G401 (cell line): ENCODE measurements around the gene PLXNA2. TPM values are rescaled to one million over a fixed set of nuclear protein-coding genes. Genes with fewer than 3 reads are reported as not detected.

ENCODE experiments used
- DNase-seq: peaks from one replicate; pipeline ENCODE4 v3.0.0-alpha.2; 2015; ENCODE audit warnings: low spot score
- in situ Hi-C: cut with HindIII; loops from 2 replicates; pipeline ENCODE4 v1.10.0; 2016; ENCODE audit warnings: low sequenced_read_pairs, mixed read lengths
- total RNA-seq: library from RNA; depleted of rRNA; stranded (reverse); fragments of >200 nt; shearing (Covaris generic); gene quantifications from 2 replicates; pipeline ENCODE4 v1.2.3, GENCODE V29; 2014

The PLXNA2 gene
- total RNA-seq, 1 experiment from 2014 or later: 0.92 TPM

DNA sequence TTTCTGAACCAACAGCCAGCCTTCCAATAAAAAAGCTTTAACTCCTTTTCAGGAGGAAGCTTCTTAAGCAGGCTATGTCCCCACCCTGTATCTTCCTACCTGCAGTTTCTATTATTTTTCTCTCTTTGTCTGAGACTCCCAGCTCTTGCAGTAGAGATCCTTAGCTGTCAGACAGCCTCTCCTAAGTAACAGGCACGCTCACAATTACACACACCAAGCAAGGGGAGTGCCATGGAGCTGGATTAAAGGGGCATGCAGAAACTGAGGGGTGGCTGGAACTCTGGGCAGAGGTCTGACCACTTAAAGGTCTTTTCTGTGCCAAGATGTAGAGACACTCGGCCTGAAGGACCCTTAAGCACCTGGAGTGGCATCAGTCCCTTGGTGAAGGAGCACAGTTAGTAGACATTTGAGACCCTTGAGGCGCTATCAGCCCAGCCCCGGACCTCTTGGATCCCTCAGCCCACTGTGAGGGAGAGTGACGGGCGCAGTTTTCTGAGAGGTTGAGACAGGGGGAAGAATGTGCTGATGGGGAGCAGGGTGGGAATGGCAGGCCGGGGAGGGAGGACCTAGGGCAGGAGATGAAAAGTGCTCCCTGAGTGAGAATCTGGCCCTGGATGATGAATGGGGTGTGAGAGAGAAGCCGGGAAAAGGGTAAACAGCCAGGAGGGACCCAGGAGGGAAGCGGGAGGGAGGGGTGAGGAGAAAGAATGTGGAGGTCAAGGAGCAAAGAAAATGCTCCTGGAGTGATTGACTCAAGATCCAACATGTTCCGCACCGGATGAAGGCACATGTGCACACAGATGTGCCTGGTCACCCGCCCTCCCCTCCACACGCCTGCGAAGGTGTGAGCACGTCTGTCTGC is 13.3 kb downstream of the PLXNA2 start:
- in situ Hi-C loops: no loop called here

DNA sequence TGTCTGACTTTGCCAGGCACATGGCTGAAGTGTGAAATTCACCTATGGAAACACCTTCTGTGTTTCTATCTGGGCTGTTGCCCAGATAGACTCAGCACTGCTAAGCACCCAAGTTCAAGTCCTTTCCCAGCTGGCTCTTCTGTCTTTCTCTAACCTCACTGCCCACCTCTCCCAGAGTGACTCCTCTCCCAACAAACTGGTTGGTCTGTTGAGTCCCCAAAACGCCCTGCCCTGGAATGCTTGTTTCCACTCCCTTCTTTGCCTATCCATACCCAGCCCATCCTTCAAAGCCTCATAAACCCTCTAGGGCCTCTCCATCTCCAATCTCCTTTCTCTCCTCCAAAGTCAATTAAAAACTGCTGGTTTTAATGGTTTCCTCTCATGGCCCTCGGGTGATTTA is 15.6 kb downstream of the PLXNA2 start:
- in situ Hi-C loops: no loop called here

More for the DNA sequence above, 13.3 kb downstream of the PLXNA2 start:
- DNase-seq: no peak

DNA sequence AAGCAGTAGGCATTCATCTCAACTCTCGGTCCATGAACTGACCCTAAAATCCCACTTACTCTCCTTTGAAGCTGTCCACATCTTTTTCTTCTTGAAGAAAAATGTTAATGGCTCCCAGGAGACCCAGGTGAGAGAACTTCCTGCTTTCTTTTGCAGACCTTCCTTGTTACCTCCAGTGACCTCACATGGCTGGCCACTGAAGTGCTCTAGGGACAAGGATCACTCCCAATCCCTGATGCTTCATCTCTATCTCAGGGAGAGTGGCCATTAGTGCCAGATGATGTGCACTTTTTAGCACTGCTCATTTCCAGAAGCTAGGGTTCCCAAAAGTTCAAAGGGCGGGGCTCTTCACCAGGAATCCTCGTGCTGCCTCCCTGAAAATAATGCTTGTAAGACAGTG is 16.2 kb downstream of the PLXNA2 start:
- DNase-seq: no peak
- in situ Hi-C loops: no loop called here

More for the DNA sequence above, 15.6 kb downstream of the PLXNA2 start:
- DNase-seq: no peak

DNA sequence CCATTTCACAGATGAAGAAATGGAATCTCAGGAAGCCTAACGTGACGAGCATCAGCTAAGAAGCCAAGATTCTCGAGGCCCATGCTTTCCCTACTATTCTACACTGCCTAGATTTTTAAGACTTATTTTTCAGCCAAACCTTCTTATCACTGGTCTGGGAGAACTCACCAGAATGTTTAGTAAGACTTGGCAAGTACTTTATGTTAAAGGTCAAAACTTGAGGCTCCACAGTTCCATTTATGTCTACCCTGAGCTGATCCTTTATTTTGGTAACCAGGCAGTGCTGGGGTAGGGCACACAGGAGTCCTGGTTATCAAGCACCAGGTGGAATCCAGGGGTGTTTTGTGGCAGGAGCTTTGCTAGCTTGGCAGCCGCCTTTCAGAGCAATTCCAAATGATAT is 16.8 kb downstream of the PLXNA2 start:
- DNase-seq: no peak
- in situ Hi-C loops: no loop called here

DNA sequence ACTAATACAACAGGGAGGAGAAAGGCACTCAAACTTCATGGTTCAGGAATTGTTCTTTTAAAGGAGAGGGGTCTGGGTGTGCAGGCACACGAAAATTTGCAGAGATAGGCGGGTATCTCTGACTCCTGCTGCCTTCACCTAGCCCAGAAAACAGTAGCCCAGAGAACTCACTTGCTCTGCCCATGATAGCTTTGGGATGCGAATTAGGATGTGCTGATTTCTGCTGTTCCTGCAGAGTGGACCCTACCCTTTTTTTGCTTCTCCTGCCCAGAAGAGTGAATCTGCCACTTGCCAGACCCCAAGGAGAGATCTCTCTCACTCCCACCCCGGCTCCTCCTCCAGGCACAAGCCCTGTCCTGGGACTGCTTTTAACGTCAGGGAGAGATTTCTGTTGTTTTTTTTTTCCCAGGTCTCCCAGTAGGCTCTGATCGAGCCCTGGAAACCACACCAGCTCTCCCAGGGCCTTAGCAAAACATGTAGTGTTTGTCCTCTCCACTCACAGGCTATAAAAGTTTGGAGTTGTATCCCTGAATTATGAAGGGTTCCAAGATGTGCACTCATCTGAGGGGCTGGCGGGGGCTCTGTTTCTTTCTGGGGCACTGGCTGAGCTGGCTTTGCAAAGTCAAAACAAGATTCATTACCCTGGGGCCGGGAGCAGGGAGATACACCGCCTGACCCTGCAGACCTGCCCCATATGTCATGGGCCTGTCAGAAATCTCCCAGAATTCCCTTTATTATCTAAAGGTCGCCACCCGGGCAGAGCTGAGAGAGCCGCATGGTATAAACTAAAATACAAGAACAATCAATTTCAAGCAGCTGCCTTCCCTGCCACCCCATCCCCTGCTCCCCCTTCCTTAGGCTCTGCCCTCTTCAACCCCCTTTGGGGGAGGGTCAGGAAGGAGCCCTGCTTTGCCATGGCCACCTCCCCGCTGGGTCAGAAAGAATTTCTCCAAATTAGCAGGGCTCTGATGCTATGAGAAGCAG is 17.9 kb downstream of the PLXNA2 start:
- DNase-seq: no peak
- in situ Hi-C loops: no loop called here

DNA sequence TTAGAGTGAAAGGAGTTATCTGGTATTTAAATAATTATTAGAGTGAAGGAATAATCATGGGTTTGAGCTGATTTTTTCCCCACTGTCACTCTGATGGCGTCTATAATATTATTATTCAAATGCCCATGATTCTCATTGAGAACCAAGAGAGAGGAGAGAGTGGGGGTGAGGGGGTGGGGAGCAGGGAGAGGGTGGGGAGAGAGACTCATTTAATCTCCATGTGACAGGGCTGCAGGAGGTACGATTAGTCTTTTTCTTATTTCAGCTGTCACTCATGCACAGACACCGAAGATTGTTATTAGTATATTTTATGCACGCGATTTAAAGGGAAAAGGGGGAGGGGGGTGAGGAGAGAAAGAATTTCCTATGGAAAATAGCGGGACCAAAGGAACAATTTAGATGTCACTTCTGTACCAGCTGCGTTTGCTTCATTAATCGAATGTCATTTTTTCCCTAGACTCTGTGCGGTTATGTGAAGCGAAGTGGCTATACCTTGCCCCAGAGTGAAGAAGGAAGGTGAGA is 19.9 kb downstream of the PLXNA2 start:
- DNase-seq: no peak
- in situ Hi-C loops: no loop called here

DNA sequence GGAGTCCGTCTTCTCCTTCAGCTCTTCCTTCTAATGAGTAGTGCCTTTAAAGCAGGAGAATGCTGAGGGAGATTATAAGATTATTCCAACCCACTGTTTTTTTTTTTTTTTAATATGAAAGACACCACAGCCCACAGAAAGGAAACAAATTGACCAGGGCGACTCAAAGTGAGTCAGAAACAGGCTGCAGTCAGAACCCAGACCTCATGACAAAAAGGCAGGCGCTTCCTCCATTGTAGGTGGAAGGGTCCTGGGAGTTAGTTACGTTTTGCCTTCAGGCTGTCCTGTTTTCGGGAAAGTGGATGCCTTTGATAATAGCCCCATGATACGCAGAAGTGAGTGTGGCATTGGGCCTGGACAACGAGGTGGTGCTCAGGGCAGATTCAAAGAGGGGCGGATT is 21.0 kb downstream of the PLXNA2 start:
- in situ Hi-C loops: no loop called here

DNA sequence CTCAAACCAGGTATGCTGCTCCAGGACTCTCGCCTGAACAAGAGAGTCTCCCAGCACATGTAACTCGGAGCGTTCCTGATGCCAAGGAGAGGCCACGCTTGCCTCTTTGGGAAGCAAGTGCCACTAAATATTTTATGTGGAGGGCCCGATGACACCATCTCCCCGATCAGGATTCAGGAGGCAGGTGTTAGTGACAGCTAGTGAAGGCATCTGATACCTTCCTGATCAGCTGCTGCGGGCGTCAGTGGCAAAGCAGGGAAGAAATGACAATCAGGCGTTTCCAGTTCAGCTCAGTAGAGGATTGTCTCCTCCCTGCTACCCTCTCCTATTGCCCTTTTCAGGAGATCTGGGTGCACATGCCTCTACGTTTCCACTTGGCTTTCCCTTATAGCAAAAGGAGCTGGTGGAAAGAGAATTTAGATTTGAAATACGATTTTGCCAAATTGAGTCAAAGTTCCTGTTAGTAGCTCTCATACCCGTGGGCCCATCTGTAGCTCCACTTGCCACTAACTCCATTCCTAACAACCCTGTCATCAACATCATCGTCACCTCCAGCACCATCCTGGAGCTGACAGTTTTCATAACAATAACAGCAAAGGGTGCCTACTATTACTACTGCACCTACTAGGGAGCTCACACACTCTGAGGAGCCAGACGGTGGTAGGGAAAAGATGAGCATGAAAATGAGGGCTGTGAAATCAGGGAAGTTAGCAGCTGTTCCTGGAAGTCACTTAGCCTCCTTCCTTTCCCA is 21.6 kb downstream of the PLXNA2 start:
- in situ Hi-C loops: no loop called here
- DNase-seq: no peak

More for the DNA sequence above, 21.0 kb downstream of the PLXNA2 start:
- DNase-seq: no peak

DNA sequence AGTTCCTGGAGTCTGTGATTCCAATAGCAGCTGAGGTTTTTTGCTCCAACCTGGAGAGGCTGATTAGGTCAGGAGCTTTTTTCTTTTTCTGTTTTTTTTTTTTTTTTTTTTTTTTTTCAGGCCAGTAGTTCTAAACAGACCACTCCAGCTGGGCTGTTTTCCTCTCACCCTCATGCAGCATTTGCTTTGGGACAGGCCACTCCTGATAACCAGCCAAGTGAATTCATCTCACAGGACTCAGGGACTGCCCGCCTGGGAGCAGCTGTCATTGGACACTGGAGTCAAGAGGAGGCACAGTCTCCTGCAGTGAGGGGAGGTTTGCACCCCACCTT is 22.9 kb downstream of the PLXNA2 start:
- no peak for DNase-seq
- in situ Hi-C loops: no loop called here

DNA sequence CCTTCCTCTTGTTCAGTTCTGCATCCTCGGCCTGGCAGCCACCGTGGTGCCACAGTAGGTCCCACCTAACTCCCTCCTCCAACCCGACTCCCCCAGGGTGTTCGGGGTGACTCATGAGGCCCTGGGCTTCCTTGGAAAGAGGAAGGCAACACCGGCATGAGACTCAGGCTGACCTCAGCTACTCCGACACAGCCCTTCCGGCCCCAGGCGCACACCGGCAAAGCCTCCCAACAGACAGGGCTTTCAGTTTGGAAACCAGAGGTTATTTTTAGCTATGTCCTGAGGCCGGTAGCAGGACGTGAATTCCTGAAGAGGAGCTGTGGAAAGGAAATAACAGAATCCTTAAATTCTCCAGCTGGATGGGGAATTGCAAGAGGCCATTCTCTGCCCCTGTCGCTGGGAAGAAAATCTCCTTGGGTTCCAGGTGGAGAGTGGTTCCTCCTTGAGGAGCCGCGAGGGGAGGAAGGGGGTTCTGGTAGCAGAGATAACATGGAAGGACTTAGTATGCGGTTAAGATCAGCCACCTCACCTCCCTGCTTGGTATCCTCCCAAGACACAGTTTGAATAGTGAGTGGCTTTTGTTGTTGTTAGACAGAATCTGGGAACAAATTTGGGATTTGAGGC is 24.4 kb downstream of the PLXNA2 start:
- in situ Hi-C loops: no loop called here
- no peak for DNase-seq

DNA sequence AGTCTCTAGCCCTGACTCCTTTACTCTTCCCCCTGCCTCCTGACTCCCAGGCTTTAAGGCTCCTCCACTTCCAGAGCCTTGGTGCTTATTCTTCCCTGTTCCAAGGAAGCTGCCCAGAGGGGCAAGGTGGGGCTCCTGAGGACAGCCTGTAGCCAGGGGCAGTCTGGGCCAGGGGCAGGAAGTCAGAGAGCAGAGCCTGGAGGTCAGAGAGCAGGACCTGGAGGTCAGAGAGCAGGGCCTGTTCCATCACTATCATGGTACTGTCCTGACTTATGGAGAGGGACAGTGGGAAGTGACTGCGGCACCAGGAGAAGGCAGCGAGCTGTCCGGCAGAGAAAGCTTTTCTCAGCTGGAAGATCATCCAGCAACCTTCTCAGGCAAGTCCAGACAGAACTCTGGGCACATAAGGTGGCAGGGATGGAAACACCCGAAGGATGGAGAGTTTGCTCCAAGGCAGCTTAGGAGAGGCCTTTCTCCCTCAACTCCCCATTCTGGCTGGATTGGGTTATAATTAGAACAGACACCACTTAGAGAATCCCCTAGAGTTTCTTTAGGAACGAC is 25.0 kb downstream of the PLXNA2 start:
- in situ Hi-C loops: no loop called here
- no peak for DNase-seq

DNA sequence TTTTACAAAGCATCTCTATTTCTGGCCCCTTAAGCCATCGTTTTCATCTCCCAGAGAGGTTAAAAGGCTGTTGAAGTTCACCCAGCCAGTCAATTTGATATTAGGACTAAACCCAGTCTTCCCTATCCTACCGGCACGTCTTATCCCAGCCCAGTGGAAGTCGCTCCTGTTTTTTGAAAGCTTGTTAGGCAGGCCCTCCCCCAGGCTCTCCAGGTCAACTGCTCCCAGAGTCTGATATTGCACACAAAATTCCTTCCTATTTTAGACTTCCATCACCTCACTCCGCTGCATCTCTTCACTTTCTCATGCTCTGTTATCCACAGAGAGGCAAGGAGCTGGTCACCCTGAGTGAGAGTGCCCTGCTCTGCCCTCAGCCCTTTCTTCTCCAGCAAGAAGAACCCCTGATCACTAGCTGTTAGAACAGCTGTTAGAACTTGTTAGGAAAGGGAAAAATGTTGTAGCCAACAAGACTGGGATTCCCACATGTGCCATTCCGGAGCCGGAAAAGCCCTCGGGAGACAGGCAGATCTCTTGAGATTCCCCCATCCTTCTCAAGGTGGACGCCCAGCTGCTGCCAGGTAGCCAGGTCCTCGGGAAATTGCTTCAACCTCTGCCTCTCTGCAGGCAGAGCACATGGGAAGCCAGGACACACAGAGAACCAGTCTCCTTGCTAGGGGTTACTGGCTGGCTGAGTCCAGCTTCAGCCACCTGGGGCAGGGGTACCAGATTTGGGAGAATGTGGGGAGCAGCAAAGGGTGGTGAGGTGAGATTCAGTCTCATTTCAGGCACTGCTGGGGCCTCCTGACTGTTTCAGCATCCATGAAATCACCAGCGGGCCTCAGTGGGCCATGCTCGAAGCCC is 25.7 kb downstream of the PLXNA2 start:
- in situ Hi-C loops: no loop called here
- no peak for DNase-seq

DNA sequence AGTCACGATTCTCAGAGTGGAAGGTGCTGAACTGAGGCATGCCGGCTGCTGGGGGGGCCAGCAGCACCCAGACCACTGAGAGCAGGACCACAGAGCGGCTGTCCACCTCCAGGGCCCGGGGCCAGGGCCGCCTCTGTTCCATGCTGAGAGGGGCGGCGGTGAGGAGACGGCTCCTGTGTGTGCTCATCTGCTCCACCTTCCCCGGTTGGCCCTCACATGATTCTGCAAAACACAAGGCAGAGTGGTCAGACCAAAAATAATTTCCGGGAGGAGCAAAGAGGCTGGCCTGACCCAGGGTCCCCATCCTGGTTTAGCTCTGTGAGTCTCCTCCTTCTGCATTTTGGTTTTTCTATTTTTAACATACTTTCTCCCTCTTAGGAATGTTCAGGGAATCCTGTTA is 26.4 kb downstream of the PLXNA2 start:
- in situ Hi-C loops: no loop called here
- DNase-seq: no peak

DNA sequence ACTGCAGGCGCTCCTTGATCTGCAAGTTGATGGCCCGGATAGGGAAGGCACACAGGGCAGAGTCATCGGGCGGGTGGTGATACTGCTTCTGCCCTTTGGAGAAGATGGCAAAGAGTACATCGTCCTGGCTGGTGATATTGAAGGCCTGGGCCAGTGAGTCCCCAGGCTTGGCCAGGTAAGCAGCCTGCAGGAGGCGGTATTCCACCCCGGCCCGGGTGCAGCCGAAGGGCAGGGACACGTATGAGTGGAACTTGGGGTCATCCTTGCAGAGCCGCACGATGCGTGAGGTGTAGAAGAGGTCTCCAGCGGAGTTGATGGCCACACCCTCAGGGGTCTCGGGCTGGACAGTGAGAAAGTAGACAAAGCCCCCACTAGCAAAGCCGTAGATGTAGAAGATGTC is 27.4 kb downstream of the PLXNA2 start:
- DNase-seq: no peak
- in situ Hi-C loops: no loop called here

DNA sequence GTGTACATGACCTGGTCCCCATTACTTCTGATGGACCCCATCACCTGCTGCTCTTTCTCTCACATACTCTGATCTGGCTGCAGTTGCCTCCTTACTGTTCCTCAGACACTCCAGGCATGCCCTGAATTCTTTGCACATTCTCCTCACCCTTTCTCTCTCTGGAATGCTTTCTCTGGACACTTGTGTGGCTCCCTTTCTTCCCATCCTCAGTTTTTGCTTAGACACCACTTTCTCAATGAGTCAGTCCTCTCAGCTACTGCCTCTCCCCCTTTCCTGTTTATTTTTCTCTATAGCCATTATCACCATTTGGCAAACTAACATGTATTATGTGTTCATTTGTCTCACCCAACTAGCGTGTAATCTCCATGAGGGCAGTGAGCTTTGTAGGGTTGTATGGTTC is 28.1 kb downstream of the PLXNA2 start:
- DNase-seq: no peak
- in situ Hi-C loops: no loop called here

DNA sequence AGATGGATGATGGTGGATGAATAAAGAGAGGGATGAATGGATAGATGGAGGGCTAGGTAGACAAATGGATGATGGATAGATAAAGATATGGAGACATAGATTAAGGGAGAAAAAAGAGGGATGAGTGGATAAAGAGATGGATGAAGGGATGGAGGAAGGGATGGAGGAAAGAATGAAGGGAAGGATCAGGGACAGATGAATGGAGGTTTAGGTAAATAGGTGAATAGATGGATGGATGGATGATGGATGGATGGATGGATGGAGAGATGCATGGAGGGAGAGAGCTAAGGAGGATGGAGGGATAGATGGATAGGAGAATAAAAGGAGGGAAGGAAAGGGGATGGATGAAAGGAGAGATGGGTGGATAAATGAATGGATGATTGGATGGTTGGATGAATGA is 28.8 kb downstream of the PLXNA2 start:
- no peak for DNase-seq
- in situ Hi-C loops: no loop called here

DNA sequence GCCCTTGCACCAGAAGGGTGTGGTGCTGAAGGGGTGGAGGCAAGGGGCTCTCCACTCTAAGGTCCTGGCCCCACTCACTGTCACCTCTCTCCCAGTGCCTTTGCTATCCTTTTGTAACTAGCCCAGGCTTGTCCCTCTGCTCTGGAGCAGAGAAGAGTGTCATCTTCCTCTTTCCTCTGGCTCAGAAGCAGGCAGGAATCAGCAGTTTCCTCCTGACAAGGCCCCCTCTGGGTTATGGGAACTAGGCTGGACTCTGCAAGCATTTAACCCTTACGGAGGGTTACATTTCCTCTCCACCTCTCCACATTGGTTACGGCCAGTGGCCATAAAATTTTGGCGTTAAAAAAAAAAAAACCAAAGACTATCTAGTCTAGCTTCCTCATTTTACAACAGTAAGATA is 30.4 kb downstream of the PLXNA2 start:
- in situ Hi-C loops: no loop called here

DNA sequence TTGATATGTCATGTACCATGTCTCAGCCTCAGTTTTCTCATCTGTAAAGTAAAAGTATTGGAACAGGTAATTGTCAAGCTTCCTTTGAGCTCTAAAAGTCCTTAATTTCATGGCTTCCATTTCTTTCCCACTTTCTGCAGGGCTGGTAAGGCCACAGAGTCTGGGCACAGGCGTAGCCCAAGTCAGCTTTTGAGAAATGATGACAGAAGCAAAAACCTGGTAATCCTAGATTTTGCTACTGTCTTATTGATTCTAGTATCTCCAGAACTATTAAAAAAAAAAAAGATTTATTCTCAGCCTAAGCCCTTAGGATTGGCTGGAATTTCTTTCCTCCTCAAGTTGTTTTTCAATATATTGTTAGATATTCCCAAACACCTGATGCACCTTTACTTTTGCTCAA is 31.3 kb downstream of the PLXNA2 start:
- in situ Hi-C loops: no loop called here
- DNase-seq: no peak

More for the DNA sequence above, 30.4 kb downstream of the PLXNA2 start:
- DNase-seq: no peak
